GM23338 (cell line): ENCODE data around the gene TRIO.

ENCODE experiments used
- CREB1 ChIP-seq: fragments of 250-450 bp; sonication (Bioruptor Pico); IDR thresholded peaks from 2 replicates; pipeline ENCODE4 v1.5.0; 2020; ENCODE audit warnings: low read depth, mild to moderate bottlenecking, moderate library complexity
- CTCF ChIP-seq, 2 experiments: fragments of 200-600 bp in 1 of 2; sonication (generic) in 1 of 2; conservative IDR thresholded peaks; 2 replicates each; pipeline versions ENCODE4 v1.5.1 to v1.6.1; 2016 to 2017; ENCODE audit warnings: antibody characterized with exemption in 2 of 2, low read depth in 2 of 2, mild to moderate bottlenecking in 2 of 2, moderate library complexity in 1 of 2
- ETS1 ChIP-seq: IDR thresholded peaks from 2 replicates; pipeline ENCODE4 v1.6.1; 2016; ENCODE audit warnings: antibody characterized with exemption
- EZH2 ChIP-seq: fragments of 200-600 bp; sonication (generic); IDR thresholded peaks from one replicate; pipeline ENCODE4 v1.8.0; 2017; ENCODE audit warnings: antibody characterized with exemption, mild to moderate bottlenecking, low read depth; ENCODE audit not compliant: unreplicated experiment
- EZH2phosphoT487 ChIP-seq: fragments of 200-600 bp; sonication (generic); IDR thresholded peaks from one replicate; pipeline ENCODE4 v1.8.1; 2018; ENCODE audit warnings: antibody characterized with exemption; ENCODE audit not compliant: unreplicated experiment
- JUNB ChIP-seq: IDR thresholded peaks from one replicate; pipeline ENCODE4 v1.6.1; 2016; ENCODE audit warnings: antibody characterized with exemption; ENCODE audit not compliant: unreplicated experiment
- NANOG ChIP-seq: IDR thresholded peaks from 2 replicates; pipeline ENCODE4 v1.6.1; 2016; ENCODE audit warnings: antibody characterized with exemption, borderline replicate concordance
- POLR2AphosphoS5 ChIP-seq: IDR thresholded peaks from 2 replicates; pipeline ENCODE4 v1.6.1; 2016; ENCODE audit warnings: antibody characterized with exemption, low read depth
- REST ChIP-seq: IDR thresholded peaks from one replicate; pipeline ENCODE4 v1.6.1; 2018; ENCODE audit warnings: antibody characterized with exemption; ENCODE audit not compliant: unreplicated experiment
- ZNF114 ChIP-seq: fragments of 250-450 bp; sonication (Bioruptor Pico); IDR thresholded peaks from 2 replicates; pipeline ENCODE4 v1.5.0; 2020; ENCODE audit warnings: mild to moderate bottlenecking, moderate library complexity
- ZNF331 ChIP-seq: fragments of 250-450 bp; sonication (Bioruptor Pico); IDR thresholded peaks from 2 replicates; pipeline ENCODE4 v1.5.0; 2020; ENCODE audit warnings: low read depth, mild to moderate bottlenecking, moderate library complexity

- TF ChIP-seq EZH2 (no peak), EZH2phosphoT487 (no peak), CTCF (conservative IDR thresholded peaks at IDR 0.05; ENCODE audit: low read depth in 2 of 2) (no peak), JUNB (no peak), POLR2AphosphoS5 (no peak), REST (no peak), ETS1 (no peak), ZNF331 (CRISPR knock-in tag) (no peak), NANOG (no peak), ZNF114 (CRISPR knock-in tag) (no peak), CREB1 (CRISPR knock-in tag) (no peak)
Measured at GRCh38 chr5:14231890-14232289, 88.7 kb downstream of the TRIO start.
